Measurements from ENCODE around the gene TXLNA.

Gene TXLNA

GRCh38 chr1:32195972-32196823, 16.7 kb downstream of the TXLNA start:
- Histone ChIP-seq H3K79me2 (ENCODE audit: control insufficient read depth, insufficient read depth, low read length) (no peaks in the 10 kb centered on the region), H3K4ac (ENCODE audit: low read depth, low read length) (no peak overlapping the region), H3K56ac (ENCODE audit: low read length) (no peak overlapping the region), H4K5ac (ENCODE audit: low read length) (no peak overlapping the region), H3K4me1 (ENCODE audit: control insufficient read depth, low read depth, low read length) (peaks cover 4% of the 10 kb centered on the region), H2BK120ac (ENCODE audit: low read depth, low read length) (no peak overlapping the region), H4K8ac (ENCODE audit: low read depth, low read length) (no peak overlapping the region), H2AK5ac (ENCODE audit: low read length) (no peak overlapping the region), H3K79me1 (ENCODE audit: low read length) (no peaks in the 10 kb centered on the region), H3K4me3 (ENCODE audit: low read length) (no peak overlapping the region), H3K27ac (ENCODE audit: low read depth, low read length) (no peak overlapping the region), H2BK15ac (replicated peaks; ENCODE audit: low read depth) (no peak overlapping the region), H3K23ac (ENCODE audit: low read length) (no peak overlapping the region), H3K27me3 (ENCODE audit: insufficient read depth, low read length, poor library complexity) (no peaks in the 10 kb centered on the region), H3K36me3 (ENCODE audit: control insufficient read depth, insufficient read depth, low read length) (peaks cover 37% of the 10 kb centered on the region), H3K9ac (ENCODE audit: low read length) (no peak overlapping the region), H3K4me2 (ENCODE audit: low read length) (no peak overlapping the region), H2BK5ac (ENCODE audit: low read length) (no peak overlapping the region), H3K18ac (ENCODE audit: low read length) (no peak overlapping the region)
- no peak for DNase-seq

GRCh38 chr1:32197074-32197473, 17.6 kb downstream of the TXLNA start:
- no CpG with 5 or more reads among the region's 1 CpG for WGBS (ENCODE audit: extremely low coverage, insufficient coverage, low lambda C conversion rate)

GRCh38 chr1:32197837-32198236, 18.4 kb downstream of the TXLNA start:
- H4K5ac ChIP-seq (ENCODE audit: low read length) = no peak overlapping the region
- no CpG with 5 or more reads among the region's 6 CpGs for WGBS (ENCODE audit: extremely low coverage, insufficient coverage, low lambda C conversion rate)
- H3K4me2 ChIP-seq (ENCODE audit: low read length) = no peak overlapping the region
- no peaks in the 10 kb centered on the region for H3K79me2 ChIP-seq (ENCODE audit: control insufficient read depth, insufficient read depth, low read length)
- DNase-seq = no peak
- no peak overlapping the region for H3K4me3 ChIP-seq (ENCODE audit: low read length)
- H4K8ac ChIP-seq (ENCODE audit: low read depth, low read length) = no peak overlapping the region
- no peak overlapping the region for H3K27ac ChIP-seq (ENCODE audit: low read depth, low read length)
- H3K56ac ChIP-seq (ENCODE audit: low read length) = no peak overlapping the region
- H3K36me3 ChIP-seq (ENCODE audit: control insufficient read depth, insufficient read depth, low read length) = peaks cover 27% of the 10 kb centered on the region
- peaks cover 7% of the 10 kb centered on the region for H3K4me1 ChIP-seq (ENCODE audit: control insufficient read depth, low read depth, low read length)
- no peak overlapping the region for H2BK5ac ChIP-seq (ENCODE audit: low read length)
- no peak overlapping the region for H3K18ac ChIP-seq (ENCODE audit: low read length)
- no peak overlapping the region for H2BK120ac ChIP-seq (ENCODE audit: low read depth, low read length)
- H3K9ac ChIP-seq (ENCODE audit: low read length) = no peak overlapping the region
- no peaks in the 10 kb centered on the region for H3K79me1 ChIP-seq (ENCODE audit: low read length)
- H3K4ac ChIP-seq (ENCODE audit: low read depth, low read length) = no peak overlapping the region
- no peaks in the 10 kb centered on the region for H3K27me3 ChIP-seq (ENCODE audit: insufficient read depth, low read length, poor library complexity)
- H2BK15ac ChIP-seq (replicated peaks; ENCODE audit: low read depth) = no peak overlapping the region
- no peak overlapping the region for H2AK5ac ChIP-seq (ENCODE audit: low read length)
- no peak overlapping the region for H3K23ac ChIP-seq (ENCODE audit: low read length)

More at GRCh38 chr1:32197074-32197473, 17.6 kb downstream of the TXLNA start:
- Histone ChIP-seq H2BK120ac (ENCODE audit: low read depth, low read length) (no peak overlapping the region), H3K4me1 (ENCODE audit: control insufficient read depth, low read depth, low read length) (peaks cover 7% of the 10 kb centered on the region), H2BK15ac (replicated peaks; ENCODE audit: low read depth) (no peak overlapping the region), H3K4me2 (ENCODE audit: low read length) (no peak overlapping the region), H3K4me3 (ENCODE audit: low read length) (no peak overlapping the region), H3K79me1 (ENCODE audit: low read length) (no peaks in the 10 kb centered on the region), H3K23ac (ENCODE audit: low read length) (no peak overlapping the region), H3K27ac (ENCODE audit: low read depth, low read length) (no peak overlapping the region), H3K18ac (ENCODE audit: low read length) (no peak overlapping the region), H3K27me3 (ENCODE audit: insufficient read depth, low read length, poor library complexity) (no peaks in the 10 kb centered on the region), H4K5ac (ENCODE audit: low read length) (no peak overlapping the region), H3K4ac (ENCODE audit: low read depth, low read length) (no peak overlapping the region), H4K8ac (ENCODE audit: low read depth, low read length) (no peak overlapping the region), H3K56ac (ENCODE audit: low read length) (no peak overlapping the region), H2BK5ac (ENCODE audit: low read length) (no peak overlapping the region), H3K9ac (ENCODE audit: low read length) (no peak overlapping the region), H3K36me3 (ENCODE audit: control insufficient read depth, insufficient read depth, low read length) (peaks cover 29% of the 10 kb centered on the region), H2AK5ac (ENCODE audit: low read length) (no peak overlapping the region), H3K79me2 (ENCODE audit: control insufficient read depth, insufficient read depth, low read length) (no peaks in the 10 kb centered on the region)
- no peak for DNase-seq

DNA sequence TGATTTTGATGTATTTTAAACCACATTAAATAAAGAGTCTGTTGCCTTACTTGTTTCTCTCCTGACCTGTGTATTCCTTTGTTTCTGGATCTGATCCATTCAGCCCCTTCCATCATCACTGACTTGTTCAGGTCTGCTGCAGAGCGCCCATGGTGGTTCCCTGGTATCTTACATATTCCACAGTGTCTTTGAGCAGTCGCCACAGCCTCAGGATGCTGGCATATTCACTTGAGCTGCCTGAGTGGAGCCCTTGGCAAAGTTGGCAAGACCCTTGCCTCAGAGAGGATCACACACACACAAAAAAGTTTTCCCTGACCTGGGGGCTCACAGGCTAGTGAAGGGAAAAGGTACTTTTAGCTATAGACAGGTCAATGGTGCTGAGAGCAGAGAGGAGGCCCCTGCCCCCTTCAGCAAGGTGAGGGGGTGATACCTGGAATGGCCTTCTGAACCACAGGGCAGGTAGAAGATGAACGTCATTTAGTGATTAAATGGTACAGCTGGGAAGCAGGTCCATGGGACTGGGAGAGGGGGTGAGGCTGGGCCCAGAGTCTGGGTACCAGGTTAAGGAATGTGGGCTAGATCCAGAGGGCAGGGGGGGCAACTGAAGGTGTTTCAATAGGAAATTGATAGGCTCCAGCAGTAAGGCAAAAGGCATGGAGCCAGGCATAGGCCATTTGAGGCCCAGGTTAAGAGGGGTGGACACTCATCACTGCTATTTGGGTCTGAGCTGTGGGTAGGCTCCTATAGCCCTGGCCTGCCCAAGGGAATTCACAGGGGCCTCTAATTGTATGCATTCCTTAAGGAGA, 19.0 kb downstream of the TXLNA start:
- H3K56ac ChIP-seq (ENCODE audit: low read length) = no peak overlapping the region
- no peaks in the 10 kb centered on the region for H3K27me3 ChIP-seq (ENCODE audit: insufficient read depth, low read length, poor library complexity)
- no peak overlapping the region for H3K9ac ChIP-seq (ENCODE audit: low read length)
- no peak overlapping the region for H3K27ac ChIP-seq (ENCODE audit: low read depth, low read length)
- H2BK15ac ChIP-seq (replicated peaks; ENCODE audit: low read depth) = no peak overlapping the region
- no peak for DNase-seq
- no CpG with 5 or more reads among the region's 3 CpGs for WGBS (ENCODE audit: extremely low coverage, insufficient coverage, low lambda C conversion rate)
- no peak overlapping the region for H3K18ac ChIP-seq (ENCODE audit: low read length)
- no peak overlapping the region for H3K4me3 ChIP-seq (ENCODE audit: low read length)
- H2AK5ac ChIP-seq (ENCODE audit: low read length) = no peak overlapping the region
- no peaks in the 10 kb centered on the region for H3K79me1 ChIP-seq (ENCODE audit: low read length)
- H3K4me2 ChIP-seq (ENCODE audit: low read length) = no peak overlapping the region
- H3K23ac ChIP-seq (ENCODE audit: low read length) = no peak overlapping the region
- H3K4me1 ChIP-seq (ENCODE audit: control insufficient read depth, low read depth, low read length) = peaks cover 7% of the 10 kb centered on the region
- H2BK5ac ChIP-seq (ENCODE audit: low read length) = no peak overlapping the region
- H3K4ac ChIP-seq (ENCODE audit: low read depth, low read length) = no peak overlapping the region
- H3K36me3 ChIP-seq (ENCODE audit: control insufficient read depth, insufficient read depth, low read length) = peaks cover 23% of the 10 kb centered on the region
- H4K8ac ChIP-seq (ENCODE audit: low read depth, low read length) = no peak overlapping the region
- H2BK120ac ChIP-seq (ENCODE audit: low read depth, low read length) = no peak overlapping the region
- no peak overlapping the region for H4K5ac ChIP-seq (ENCODE audit: low read length)
- H3K79me2 ChIP-seq (ENCODE audit: control insufficient read depth, insufficient read depth, low read length) = no peaks in the 10 kb centered on the region

DNA sequence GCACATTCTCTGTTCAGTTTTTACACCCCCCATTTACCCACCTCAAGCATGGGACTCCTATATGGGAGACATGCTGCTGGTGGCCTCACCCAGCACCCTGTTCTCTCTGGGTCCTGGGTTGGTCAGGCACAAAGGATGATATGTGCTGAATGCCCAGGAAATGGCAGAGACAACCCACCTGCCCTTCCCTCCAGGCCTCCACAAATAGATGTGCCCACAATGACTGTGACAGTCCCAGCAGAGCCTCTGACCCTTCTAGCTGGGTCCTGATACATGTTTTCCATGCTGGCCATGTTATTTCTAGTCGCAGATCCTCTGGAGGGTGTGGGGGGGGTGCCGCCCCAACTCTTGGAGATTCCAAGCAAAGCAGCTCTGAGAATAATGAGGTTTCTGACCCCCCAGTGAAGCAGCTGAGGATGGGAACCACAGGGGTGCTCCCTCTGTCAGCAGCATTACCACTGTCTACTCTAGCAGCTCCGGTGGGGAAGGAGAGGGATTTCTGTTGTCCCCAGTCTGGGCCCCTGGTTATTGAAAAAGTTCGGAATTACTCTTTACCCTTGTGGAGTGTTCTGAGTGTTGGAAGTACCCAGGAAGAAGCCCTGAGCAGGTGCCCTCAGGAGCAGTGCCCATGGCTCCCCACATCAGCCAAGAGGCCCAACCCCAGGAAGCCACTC, 19.7 kb downstream of the TXLNA start:
- Histone ChIP-seq H3K4me3 (ENCODE audit: low read length) (no peak overlapping the region), H3K27ac (ENCODE audit: low read depth, low read length) (no peak overlapping the region), H3K36me3 (ENCODE audit: control insufficient read depth, insufficient read depth, low read length) (peaks cover 18% of the 10 kb centered on the region), H3K79me1 (ENCODE audit: low read length) (no peaks in the 10 kb centered on the region), H4K5ac (ENCODE audit: low read length) (no peak overlapping the region), H3K4me1 (ENCODE audit: control insufficient read depth, low read depth, low read length) (peaks cover 7% of the 10 kb centered on the region), H2BK5ac (ENCODE audit: low read length) (no peak overlapping the region), H3K56ac (ENCODE audit: low read length) (peak overlapping the region; percentile 34), H3K18ac (ENCODE audit: low read length) (no peak overlapping the region), H2AK5ac (ENCODE audit: low read length) (no peak overlapping the region), H2BK15ac (replicated peaks; ENCODE audit: low read depth) (no peak overlapping the region), H3K4ac (ENCODE audit: low read depth, low read length) (no peak overlapping the region), H3K79me2 (ENCODE audit: control insufficient read depth, insufficient read depth, low read length) (no peaks in the 10 kb centered on the region), H3K9ac (ENCODE audit: low read length) (no peak overlapping the region), H4K8ac (ENCODE audit: low read depth, low read length) (no peak overlapping the region), H3K23ac (ENCODE audit: low read length) (no peak overlapping the region), H3K27me3 (ENCODE audit: insufficient read depth, low read length, poor library complexity) (no peaks in the 10 kb centered on the region), H2BK120ac (ENCODE audit: low read depth, low read length) (no peak overlapping the region), H3K4me2 (ENCODE audit: low read length) (no peak overlapping the region)
- no peak for DNase-seq
- no CpG with 5 or more reads among the region's 4 CpGs for WGBS (ENCODE audit: extremely low coverage, insufficient coverage, low lambda C conversion rate)
